ENCODE measurements around the gene LARP4B.

The LARP4B gene

DNA sequence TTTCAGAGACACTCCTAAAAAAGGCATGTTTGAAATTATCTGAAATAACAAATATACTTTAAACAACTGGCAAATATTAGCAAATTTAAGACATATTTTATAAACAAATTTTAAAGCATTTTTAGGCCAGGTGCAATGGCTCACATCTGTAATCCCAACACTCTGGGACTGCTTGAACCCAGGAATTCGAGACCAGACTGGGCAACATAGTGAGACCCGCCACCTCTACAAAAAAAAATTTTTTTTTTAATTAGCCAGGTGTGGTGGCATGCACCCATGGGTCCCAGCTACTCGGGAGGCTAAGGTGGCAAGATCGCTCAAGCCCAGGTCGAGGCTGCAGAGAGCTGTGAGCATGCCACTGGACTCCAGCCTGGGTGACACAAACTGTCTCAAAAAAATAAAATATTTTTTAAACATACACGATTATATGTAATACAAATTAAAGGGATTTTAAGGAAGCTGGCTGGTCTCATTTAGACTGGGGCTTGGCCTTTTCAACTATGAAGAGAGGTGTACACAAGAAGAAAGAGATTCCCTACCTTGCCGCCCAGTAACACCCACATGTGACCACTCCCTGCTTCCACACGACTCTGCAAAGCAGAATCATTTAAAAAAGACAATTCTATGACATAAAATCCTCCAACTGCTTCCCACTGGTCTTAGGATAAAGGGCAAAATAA, 7.5 kb downstream of the LARP4B start:
- DNase-seq = no peak

DNA sequence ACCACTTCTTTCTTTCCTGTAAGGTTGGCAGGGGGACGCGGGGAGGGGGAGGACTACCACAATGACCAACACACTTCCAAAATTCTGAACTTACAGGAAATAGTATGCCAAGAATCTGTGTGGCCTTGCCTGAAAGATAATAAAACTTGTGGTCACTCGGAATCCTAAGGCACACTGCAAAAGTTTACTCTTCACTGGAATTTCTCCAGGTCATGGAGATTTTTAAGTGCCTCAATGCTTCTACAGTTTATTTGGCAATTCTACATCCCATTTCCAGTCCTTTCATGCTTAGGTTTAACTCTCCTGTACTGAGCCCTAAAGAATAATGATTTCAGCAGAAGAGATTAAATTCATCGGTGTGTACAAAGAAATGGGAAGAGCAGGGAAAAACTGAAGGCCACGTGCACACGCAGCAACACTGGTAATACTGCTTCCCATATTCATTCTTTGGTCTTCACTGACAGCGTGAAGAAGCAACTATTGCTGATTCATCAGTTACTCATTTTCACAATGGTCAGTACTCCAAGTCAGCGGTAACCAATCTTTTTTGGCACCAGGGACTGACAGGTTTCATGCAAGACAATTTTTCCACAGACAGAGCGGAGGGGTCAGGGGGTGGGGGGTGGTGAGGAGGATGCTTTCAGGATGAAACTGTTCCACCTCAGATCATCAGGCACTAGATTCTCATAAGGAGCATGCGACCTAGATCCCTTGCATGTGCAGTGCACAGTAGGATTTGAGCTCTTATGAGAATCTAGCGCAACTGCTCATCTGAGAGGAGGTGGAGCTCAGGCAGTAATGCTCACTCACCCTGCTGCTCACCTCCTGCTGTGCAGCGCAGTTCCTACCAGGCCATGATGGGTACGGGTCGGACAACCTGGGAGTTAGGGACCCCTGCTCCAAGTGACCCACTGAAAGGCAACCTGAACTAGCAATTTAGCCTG, 9.8 kb downstream of the LARP4B start:
- no peak for DNase-seq

DNA sequence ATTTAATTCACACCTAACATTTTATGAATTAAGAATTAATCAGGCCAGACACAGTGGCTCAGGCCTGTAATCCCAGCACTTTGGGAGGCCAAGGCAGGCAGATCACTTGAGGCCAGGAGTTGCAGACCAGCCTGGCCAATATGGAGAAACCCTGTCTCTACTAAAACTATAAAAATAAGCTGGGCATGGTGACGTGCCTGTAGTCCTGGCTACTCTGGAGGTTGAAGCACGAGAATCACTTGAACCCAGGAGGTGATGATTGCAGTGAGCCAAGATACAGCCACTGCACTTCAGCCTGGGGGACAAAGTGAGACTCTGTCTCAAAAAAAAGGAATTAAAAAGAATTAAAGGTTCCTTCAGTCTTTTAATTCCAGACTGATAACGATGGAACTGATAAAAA, 11.1 kb downstream of the LARP4B start:
- DNase-seq = no peak

DNA sequence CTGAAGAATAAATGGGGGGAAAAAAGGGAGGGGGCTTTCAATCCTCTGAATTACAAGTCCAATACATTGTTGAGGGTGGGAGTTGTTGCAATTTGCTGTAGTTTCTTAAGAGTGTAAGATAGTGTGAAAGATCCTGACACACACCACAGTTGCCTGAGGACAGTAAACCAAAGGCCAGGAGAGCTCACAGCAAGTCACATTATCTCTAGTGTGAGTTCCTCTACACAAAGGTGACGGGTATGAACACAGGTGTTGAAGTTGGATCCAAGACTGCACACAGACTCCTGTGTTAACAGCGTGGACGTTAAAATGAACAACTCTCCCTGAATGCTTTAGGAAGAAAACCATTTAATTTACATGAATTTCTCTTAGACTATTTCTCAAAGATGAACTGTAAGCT, 12.0 kb downstream of the LARP4B start:
- DNase-seq = no peak

DNA sequence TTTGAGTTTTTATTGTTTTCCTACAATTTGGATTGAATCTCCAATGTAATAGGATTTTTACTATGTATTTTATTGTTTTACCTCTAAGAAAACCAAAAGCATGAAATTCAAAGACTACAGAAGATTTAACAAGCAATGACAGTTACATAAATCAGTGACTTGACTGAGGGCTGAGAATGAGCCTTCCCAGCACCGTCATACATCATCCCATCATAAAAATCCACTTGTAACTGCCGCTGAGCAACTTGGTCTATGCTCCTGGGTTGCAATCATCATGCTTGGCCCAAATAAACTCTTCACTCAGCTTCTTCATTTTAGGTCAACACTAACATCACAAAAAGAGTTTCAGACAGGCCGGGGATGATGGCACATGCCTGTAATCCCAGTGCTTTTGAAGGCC, 13.5 kb downstream of the LARP4B start:
- DNase-seq = no peak

DNA sequence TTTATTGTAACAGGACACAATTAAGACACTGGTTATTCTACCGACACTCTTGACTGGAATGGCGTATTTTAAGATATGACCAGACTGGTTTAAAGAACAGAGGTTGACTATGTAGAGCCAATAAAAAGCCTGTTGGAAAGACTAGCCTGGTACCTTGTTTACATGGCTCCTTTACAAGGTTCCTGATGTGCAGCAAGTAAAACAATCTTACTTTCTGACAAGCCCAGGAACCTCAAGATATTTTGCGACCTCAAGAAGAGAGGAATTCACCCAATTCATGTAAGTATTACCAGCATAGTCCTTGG, 14.1 kb downstream of the LARP4B start:
- DNase-seq = no peak

DNA sequence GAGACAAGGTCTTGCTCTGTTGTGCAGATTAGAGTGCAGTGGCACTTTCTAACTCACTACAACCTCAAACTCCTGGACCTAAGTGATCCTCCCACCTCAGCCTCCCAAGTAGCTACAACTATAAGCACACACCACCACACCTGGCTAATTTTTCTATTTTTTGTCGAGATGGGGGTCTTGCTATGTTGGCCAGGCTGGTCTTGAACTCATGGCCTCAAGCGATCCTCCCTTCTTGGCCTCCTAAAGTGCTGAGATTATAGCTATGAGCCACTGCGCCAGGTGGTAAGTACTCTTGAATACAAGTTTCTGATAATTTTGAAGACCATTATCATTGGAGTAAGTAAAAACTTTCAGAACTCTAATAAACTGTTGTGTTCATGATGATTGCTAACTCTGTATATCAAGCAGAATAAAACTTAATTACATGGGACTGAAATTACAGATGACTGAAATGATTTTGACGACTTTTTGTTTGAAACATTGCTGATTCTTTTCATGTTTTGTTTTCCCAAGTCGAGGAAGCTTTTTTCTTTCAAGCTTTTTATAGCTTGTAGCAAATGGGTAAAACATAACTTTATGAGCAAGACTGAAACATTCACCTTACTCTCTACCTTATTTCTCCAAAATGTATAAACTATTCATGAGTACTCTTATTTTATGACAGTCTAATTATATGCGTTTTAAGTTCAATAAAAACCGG, 14.6 kb downstream of the LARP4B start:
- DNase-seq = no peak

DNA sequence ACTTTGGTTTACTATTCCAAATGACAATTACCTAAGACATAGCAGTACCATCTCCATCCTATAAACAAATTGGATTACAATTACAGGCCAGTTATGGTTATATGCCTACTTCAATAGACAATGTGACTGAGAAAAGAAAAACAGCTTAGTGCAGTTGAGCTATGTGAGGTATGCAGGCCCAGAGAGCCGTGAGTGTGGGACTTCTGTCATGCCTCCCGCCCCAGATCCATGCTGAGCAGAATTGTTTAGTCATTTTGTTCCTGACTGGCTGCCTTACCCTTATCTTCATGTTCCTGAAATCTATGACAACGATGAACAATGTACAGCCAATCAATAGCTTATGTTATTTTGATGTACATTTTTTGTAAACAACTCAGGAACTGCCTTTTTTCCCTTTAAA, 21.7 kb downstream of the LARP4B start:
- no peak for DNase-seq

DNA sequence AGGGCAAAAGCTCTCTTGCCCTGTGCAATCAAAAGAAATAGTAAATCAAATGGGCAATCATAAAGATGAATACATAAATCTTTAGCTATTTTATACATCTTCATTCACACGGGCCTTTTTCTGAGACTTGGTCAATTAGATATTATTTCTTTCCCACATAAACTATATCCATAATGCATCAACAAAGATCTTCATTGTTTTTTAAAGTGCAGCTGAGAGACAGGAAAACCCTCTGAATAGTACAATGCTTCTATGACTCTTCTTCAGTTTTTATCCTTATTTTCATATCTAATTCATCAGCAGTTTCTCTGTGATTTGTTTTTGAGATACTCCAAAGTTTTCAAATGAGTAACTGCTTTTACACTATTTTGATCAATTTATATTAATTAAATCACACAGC, 25.5 kb downstream of the LARP4B start:
- DNase-seq = no peak

DNA sequence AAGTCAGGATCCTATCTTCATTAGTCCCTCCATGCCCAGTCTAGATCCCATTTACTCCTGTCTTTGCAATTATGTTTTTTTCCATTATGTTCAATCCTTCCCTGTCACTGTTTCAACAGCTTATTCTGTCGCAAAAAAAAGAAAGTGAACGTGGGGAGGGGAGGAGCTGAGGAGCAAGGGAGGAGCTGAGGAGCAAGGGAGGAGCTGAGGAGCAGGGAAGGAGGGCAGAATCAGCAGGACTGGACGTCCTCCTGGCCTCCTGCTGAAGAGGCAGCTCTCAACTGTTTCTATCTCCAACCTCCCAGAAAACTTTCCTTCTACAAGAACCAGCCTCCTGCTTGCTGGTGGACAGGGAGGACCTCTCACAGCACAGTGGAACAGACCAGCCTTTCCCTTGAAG, 26.0 kb downstream of the LARP4B start:
- no peak for DNase-seq

DNA sequence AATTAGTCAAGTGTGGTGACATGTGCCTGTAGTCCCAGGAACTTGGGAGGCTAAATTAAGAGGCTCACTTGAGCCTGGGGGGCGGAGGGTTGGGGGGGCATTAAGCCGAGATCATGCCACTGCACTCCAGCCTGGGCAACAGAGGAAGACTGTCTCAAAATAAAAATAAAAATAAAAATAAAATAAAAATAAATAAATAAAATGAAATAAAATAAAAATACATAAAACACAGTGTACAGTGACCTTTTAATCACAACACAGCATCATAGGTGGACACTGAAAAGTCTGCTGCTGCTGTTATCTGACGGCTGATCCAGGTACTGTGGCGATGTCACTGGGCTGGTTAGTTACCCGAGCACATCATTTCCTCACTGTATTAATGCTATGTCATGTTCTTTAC, 27.1 kb downstream of the LARP4B start:
- DNase-seq = no peak

DNA sequence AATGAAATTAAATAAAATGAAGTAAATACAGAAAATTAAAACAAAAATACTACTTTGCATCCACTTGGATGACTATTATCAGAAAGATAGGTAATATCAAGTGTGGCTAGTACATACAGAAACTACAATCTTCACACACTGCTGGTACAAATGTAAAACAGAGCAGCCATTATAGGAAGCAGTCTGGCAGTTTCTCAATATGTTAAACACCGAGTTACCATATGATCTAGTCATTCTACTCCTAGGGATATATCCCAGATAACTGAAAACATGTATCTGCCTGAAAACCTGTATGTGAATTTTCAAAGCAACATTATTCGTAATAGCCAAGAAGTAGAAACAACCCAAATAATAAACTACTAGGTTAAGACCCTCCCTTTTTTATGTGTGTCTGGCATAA, 33.4 kb downstream of the LARP4B start:
- DNase-seq = no peak

DNA sequence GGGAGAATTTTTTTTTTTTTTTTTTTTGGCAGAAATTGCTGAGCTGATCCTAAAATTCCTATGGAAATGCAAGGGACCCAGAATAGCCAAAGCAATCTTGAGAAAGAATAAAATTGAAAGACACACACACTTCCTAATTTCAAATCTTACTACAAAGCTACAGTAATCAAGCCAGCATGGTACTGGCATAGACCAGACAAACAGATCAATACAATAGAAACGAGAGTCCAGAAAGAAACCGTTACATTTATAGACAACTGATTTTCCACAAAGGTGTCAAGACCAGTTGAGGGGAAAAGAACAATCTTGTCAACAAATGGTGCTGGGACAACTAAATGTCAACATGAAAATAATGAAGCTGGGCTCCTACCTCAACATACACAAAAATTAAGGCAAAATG, 34.5 kb downstream of the LARP4B start:
- no peak for DNase-seq

DNA sequence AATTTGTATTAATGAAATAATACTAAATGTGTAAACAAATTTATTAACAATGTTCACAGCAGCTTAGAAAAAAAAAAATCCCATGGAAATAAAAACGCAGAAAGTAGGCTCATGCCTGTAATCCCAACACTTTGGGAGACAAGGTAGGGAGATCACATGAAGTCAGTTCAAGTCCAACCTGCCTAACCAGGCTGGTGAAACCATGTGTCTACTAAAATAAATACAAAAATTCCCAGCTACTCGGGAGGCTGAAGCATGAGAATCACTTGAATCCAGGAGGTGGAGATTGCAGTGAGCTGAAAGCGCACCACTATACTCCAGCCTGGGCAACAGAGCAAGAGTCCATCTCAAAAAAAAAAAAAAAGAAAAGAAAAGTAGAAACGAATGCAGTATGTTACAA, 36.2 kb downstream of the LARP4B start:
- no peak for DNase-seq

DNA sequence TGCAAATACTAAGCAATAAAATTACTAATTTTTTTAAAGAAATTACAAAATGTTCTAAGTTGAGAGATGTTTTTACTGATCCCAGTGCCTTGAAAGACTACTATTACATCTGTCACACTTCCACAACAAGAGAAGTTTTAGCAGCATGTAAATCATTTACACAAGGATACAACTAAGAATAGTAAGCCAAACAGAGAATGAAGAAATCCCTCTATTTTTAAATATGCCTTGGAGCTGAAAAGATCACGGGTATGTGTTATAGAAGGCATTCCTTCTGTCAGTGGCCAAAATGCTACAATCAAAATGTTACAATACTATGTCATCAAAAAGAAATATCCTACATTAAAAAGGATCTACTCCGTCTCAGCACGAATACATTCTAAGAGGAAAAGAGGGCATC, 52.6 kb downstream of the LARP4B start:
- no peak for DNase-seq

DNA sequence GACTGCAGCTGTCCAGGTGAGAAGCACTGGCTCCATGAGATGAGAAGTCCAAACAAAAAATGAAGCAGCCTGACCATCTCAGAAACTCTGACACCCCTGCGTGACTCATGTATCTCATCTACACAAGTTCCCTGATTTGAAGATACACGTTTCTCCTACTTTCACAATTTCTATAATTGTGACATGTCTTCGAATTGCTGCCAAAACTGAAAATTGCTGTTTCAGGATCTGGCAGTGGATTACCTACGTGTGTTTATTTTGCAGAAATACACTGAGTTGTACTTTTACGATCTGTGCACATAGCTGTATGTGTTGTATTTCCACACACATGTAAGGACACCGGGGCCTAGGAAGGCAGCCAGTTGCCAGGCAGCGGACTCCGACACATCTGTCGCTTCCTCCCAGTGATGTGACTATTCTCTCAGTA, 53.2 kb downstream of the LARP4B start:
- no peak for DNase-seq

DNA sequence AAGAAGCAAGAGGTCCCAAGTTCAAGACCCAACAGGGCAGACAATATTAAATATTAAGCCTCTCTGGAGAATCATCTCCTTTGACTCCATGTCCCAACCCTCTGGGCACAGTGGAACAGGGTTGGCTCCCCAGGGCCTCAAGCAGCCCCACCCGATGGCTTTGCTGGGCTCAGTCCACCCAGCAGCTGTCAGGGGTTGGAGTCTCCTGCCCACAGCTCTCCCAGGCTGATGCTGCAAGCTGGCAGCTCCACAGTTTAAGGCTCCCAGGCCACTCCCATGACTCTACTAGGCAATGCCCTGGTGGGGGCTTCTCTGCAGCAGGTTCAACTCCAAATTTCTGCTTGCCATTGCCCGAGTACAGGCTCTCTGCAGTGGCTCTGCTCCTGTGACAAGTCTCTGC, 55.1 kb downstream of the LARP4B start:
- DNase-seq = no peak

DNA sequence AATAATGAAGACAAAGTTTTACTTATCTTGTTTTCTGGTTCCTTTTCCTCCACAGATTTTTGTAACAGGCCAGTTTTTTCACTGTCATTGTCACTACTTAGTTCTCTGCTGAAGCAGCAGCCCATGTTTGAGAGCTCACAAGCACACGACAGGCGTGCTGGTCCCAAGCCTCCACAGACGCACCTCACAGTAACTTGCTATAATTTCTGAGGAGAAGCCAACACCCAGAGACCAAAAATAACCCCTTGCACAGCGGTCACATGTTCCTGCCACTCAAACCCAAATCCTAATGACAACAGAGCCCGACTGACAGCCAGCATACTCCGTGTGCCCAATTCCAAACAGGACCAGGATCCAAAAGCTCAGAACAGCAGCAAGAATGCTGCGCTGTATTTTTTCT, 58.5 kb downstream of the LARP4B start:
- DNase-seq = peak in 1 of 14 donors; percentile 66

DNA sequence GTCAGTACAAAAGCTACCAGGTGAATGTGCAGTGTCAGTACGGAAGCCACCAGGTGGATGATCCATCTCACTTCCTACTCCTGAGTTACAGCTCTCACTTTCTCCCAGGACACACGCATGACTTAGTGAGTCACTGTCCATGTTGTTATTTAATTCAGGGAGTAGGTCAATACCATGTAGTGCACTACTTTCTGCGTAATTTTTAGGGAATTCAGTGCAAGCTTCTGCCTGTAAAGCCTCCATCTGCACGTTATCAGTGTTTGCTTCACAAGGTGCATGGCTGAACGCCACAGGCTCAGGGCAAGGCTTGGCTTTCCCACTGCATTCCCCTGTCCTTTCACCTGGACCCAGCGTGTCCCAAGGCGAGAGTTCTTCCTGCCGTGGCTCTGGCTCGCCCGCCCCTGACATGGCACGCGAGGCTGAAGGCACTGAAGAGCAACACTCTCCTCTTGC, 59.5 kb downstream of the LARP4B start:
- peak in 1 of 14 donors; percentile 74 for DNase-seq

DNA sequence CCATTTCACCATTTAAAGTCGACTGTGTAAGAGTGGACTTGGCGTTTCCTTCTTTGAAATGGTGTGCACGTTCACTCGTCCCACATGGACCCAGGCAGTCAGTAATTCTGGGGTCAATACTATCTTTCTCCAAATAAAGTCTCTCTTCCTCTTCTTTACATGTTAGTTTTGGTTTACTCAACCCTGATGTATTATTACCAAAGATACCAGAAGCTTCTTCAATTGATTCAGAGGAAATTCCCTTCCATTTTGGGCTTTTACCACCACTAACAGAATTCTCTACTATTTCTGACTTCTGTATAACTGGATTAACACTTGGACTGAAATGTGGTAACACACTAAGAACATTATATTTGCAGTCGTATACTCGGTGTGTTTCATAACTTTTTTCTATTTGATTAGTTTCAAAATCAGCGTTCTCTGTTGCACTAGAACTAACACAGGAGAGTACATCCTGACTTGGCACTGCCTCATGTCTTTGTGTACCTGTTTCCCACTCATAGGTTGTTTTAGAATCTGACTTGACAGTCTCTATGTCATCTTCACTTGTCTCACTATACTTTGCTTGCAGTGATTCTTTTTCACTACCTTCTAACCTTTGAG, 60.8 kb downstream of the LARP4B start:
- DNase-seq = no peak

DNA sequence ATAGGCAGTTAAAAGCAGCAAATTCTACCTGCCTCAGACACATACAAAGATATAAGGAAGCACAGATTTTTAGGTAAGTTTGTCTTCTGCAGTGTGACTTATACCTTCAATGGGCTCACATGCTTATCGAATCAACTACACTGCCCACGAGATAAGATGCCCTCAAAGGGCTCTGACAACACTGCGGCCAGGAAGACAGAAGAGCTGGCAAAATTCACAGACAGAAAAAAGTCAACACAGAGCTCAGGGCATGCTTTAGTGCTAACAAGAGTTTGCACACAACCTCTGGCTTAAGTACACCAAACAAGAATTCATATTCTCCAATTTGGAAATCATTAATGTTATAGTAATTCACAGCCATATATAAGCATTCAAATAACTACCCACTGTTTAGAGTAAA, 62.3 kb downstream of the LARP4B start:
- DNase-seq = no peak

DNA sequence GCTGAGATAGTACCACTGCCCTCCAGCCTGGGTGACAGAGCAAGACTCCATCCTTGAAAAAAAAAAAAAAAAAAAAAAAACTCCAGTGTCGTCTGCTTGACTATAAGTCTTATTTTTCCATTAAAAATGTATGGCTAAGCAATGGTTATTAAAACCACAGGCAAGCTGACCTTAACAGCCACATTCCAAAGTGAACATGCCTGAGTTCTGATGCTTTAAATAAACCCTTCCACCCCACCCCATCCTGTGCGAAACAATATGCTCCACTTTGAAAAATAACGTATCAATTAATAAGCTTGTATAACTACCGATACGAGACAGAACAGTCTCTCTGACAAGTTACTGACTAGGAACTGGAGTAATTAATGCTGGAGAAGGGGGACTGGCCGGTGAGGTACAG, 63.7 kb downstream of the LARP4B start:
- no peak for DNase-seq

DNA sequence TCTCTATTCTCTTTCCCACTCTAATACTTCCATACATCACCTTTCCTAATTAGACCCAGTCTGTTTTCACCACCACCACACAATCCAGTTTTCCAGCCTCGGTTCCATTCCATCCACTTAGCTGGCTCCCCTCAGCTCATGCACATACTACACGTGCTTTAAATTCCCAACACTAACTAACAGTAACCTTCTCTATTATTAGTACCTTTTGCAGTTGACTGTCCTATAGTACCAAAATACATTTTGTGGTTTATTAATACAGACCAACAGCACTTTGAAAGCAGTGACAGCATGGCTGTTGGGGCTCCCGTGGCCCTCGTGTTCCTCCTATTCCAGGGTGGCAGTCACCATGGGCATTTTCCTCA, 64.9 kb downstream of the LARP4B start:
- no peak for DNase-seq
